RWPE1 (cell line): ENCODE data around the gene ARF4.
A peak's percentile ranks its signal among the peaks of the same experiment; 100 is the strongest.

Source experiments
- CTCF ChIA-PET: fragments of 350-600 bp; sonication (Branson Sonifier 250); formaldehyde crosslinking; extraction: SDS; loops from one replicate; lab custom pipeline; 2021; lab: Yijun Ruan, JAX
- POLR2A ChIA-PET: fragments of 400-600 bp; formaldehyde crosslinking; extraction: SDS; loops from one replicate; lab custom pipeline; 2020; ENCODE audit warnings: antibody characterized with exemption; ENCODE audit not compliant: low non-redundant PET; lab: Yijun Ruan, JAX
- DNase-seq: peaks from one replicate; pipeline ENCODE4 v3.0.0; 2012; ENCODE audit warnings: low spot score
- H3K27ac ChIP-seq: fragments of 450-650 bp; 2 replicates; pipeline ENCODE4 v1.5.1; 2017
- CTCF ChIP-seq: fragments of 450-650 bp; conservative IDR thresholded peaks from 2 replicates; pipeline ENCODE4 v1.5.1; 2017; ENCODE audit warnings: low read depth, mild to moderate bottlenecking

ARF4 gene

GRCh38 chr3:57555306-57555705 is 41.8 kb downstream of the ARF4 start:
- no peak for TF ChIP-seq CTCF
- ChIA-PET POLR2A (no interaction called here), CTCF (no interaction called here)
- H3K27ac ChIP-seq = peak overlapping the region; percentile 84
- no peak for DNase-seq

- DNase-seq = no peak
- TF ChIP-seq CTCF = no peak
- CTCF ChIA-PET = no interaction called here
- POLR2A ChIA-PET = no interaction called here
- no peak overlapping the region for H3K27ac ChIP-seq
These were observed 50.5 kb downstream of the ARF4 start for GRCh38 chr3:57546616-57547015.

DNA sequence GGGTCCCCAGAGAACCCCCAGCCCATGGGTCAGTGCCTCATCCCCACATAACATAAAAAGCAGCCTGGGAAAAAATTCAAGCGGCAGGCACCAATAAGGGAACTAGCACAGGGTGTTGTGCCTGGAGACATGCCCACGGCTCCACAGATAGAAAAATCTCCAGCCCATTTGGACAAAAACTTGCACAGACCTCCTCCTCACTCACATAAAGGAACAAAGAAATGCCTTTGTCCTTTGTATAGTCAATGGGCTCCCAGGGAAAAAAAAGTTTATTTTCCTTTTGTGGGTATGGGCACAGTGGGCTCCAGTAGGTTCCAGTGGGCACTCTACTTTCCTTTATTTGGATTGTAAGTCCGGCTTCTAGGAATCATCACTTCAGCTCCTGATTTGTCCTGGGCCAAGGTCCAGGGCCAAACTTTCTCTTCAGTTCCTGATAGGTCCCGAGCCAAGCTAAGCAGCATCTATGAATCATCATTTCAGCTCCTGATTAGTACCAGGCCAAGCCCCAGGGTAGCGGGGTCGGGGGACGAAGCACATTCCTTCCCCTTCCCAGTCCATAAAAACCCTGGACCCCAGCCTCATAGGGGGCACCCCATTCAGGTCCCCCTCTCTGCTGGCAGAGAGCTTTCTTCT is 51.4 kb downstream of the ARF4 start:
- no peak for TF ChIP-seq CTCF
- no peak overlapping the region for H3K27ac ChIP-seq
- POLR2A ChIA-PET = no interaction called here
- CTCF ChIA-PET = no interaction called here
- no peak for DNase-seq

DNA sequence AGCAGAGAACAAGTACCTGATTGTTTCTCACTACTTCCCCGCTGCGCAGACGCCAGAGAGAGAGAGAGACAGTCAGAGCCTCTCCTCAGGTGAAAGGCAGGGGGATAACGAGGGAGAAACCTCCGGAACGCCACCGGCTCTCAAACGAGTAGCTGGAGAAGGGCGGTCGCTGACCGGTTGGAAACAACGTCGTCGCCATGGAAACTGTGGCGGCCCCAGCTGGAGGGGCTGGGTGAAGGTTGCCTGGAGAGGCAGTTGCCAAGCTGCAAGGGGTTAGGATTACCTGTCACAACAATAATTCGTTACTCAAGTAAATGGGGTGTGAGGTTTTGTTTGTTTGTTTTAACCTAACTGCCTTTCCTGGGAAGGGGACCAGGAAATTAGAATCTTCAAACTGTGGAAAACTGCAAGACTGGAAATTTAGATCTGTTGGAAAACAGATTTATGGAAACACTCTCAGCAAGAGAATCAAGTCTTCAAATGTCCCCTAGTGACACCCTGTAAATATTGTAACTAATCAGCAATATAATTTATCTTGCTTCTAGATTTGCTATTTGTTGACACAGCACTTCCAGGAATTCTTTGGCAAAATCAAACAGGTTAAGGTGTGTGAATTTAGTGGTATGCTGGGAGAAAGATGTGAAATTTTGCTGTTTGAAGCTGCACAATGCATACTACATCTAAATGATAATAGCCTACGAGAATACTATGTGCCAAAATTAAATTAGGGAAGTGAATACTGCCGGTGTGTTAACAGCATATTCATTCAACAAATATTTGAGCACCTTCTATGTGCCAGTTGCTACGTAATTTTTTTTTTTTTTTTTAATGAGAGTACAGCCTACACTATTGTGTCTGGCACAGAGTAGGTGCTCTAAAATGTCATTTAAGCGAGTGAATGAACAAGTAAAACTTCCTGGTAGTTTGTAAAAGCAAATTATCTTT is 52.7 kb downstream of the ARF4 start, which contains the start of gene DNAH12:
DNAH12 (minus strand) TSS at position 164 of the 945 bp plus-strand sequence. CDS start 1,474 bp downstream, outside the sequence.
- POLR2A ChIA-PET = no interaction called here
- no peak within 1 kb of the TSS for H3K27ac ChIP-seq
- no peak for TF ChIP-seq CTCF
- CTCF ChIA-PET = no interaction called here
- DNase-seq = no peak

GRCh38 chr3:57538465-57538864 is 58.7 kb downstream of the ARF4 start:
- POLR2A ChIA-PET = no interaction called here

More at GRCh38 chr3:57538465-57538864, 58.7 kb downstream of the ARF4 start:
- no peak overlapping the region for H3K27ac ChIP-seq
- CTCF ChIA-PET = no interaction called here
- TF ChIP-seq CTCF = no peak
- no peak for DNase-seq
